Transverse colon (tissue), 4 donors: Measurements from ENCODE around the gene GRAP2. TPM values are rescaled to one million over a fixed set of nuclear protein-coding genes. Genes with fewer than 3 reads are reported as not detected.

Experiments
- DNase-seq: peaks from one replicate; pipeline ENCODE4 v3.0.0-alpha.2; 2019
- H3K27ac ChIP-seq, 4 donors: fragments of 200-600 bp; sonication (generic); 2 replicates each; pipeline ENCODE4 v1.5.1; 2016 to 2018; ENCODE audit warnings: inconsistent platforms in 4 of 4
- H3K27me3 ChIP-seq: fragments of 200-600 bp; sonication (generic); 2 replicates; pipeline ENCODE4 v1.5.1; 2017; ENCODE audit warnings: inconsistent platforms
- H3K36me3 ChIP-seq, 4 donors: fragments of 200-600 bp; sonication (generic); 2 replicates each; pipeline ENCODE4 v1.5.1; 2017 to 2019; ENCODE audit warnings: inconsistent platforms in 4 of 4
- H3K4me1 ChIP-seq, 4 donors: fragments of 200-600 bp; sonication (generic); 2 replicates each; pipeline ENCODE4 v1.5.1; 2017 to 2020; ENCODE audit warnings: inconsistent platforms in 4 of 4
- H3K4me3 ChIP-seq, 4 donors: fragments of 200-600 bp; sonication (generic); 1 replicate in 1 of 4; 2 replicates in 3 of 4; pipeline versions ENCODE4 v1.5.1 to v1.6.1; 2017 to 2019; ENCODE audit warnings: inconsistent platforms in 4 of 4
- H3K9me3 ChIP-seq, 2 donors: fragments of 200-600 bp; sonication (generic); 2 replicates each; pipeline ENCODE4 v1.5.1; 2017 to 2019; ENCODE audit warnings: inconsistent platforms in 2 of 2
- CTCF ChIP-seq, 5 experiments: fragments of 200-600 bp in 3 of 5; fragments of 450-650 bp in 2 of 5; sonication (generic) in 3 of 5; IDR thresholded peaks; 1 replicate in 2 of 5; 2 replicates in 3 of 5; pipeline ENCODE4 v1.5.1; 2016 to 2017; ENCODE audit warnings: antibody characterized with exemption in 5 of 5, inconsistent platforms in 3 of 5, mild to moderate bottlenecking in 2 of 5, moderate library complexity in 1 of 5
- EP300 ChIP-seq: sonication (generic); formaldehyde crosslinking; IDR thresholded peaks from one replicate; pipeline ENCODE4 v1.6.1; 2017; ENCODE audit warnings: antibody characterized with exemption, low read depth
- POLR2A ChIP-seq: fragments of 450-650 bp; IDR thresholded peaks from one replicate; pipeline ENCODE4 v1.6.1; 2016; ENCODE audit warnings: antibody characterized with exemption, mild to moderate bottlenecking, moderate library complexity
- POLR2AphosphoS5 ChIP-seq, 3 donors: sonication (generic); formaldehyde crosslinking; IDR thresholded peaks; one replicate each; pipeline ENCODE4 v1.6.1; 2016; ENCODE audit warnings: antibody characterized with exemption in 3 of 3
- WGBS, 2 donors: methylation state at CpG; one replicate each; pipeline ENCODE4 v1.1.5; 2018; ENCODE audit warnings: low coverage in 1 of 2; 5-methylcytosine and 5-hydroxymethylcytosine counted together
- in situ Hi-C, 4 donors: fragments of 200-750 bp; cut with MboI; loops; one replicate each; pipeline versions ENCODE4 v1.15.0 to v1.15.1; 2017; ENCODE audit warnings: low sequenced_read_pairs in 3 of 4, low pct_ligation_motif_present in 1 of 4, low pct_unique_long_range_greater_than_20kb in 1 of 4
- intact Hi-C: fragments of 100-400 bp; cut with DNase I; formaldehyde crosslinking; loops from one replicate; pipeline ENCODE4 v1.15.1; 2023; ENCODE audit warnings: low total_unique reads
- total RNA-seq, 4 donors: library from RNA; depleted of rRNA; stranded (reverse); fragments of >200 nt; gene quantifications; one replicate each; pipeline ENCODE4 v1.1.0, GENCODE V29; 2016

Gene GRAP2
- total RNA-seq, 4 donors from 2014 or later, result 0.60 to 28.4 (median 4.9) TPM

GRCh38 chr22:40014667-40015248 is 113.9 kb downstream of the GRAP2 start:
- Histone ChIP-seq H3K9me3 (no peaks in the 10 kb centered on the region), H3K4me1 (peaks cover 0 to 43% (median 26%) of the 10 kb centered on the region in 4 donors), H3K36me3 (no peaks in the 10 kb centered on the region), H3K27ac (peak overlapping the region; percentile 69 to 78 (median 72)), H3K4me3 (no peak overlapping the region), H3K27me3 (peaks cover 6% of the 10 kb centered on the region)
- intact Hi-C loops (no loop called here), in situ Hi-C loops (no loop called here)
- WGBS, 2 donors, result 56 to 63% methylated on average over 3 to 5 of the region's 5 CpGs
- TF ChIP-seq POLR2A (no peak), CTCF (IDR thresholded peaks at IDR 0.05) (no peak), POLR2AphosphoS5 (IDR thresholded peaks at IDR 0.05) (peak in 1 of 3 donors; percentile 44)
- DNase-seq, result no peak

- no peaks in the 10 kb centered on the region for H3K9me3 ChIP-seq
- TF ChIP-seq POLR2A, result no peak
- TF ChIP-seq POLR2AphosphoS5 (IDR thresholded peaks at IDR 0.05), result no peak
- TF ChIP-seq EP300, result no peak
- no peak for TF ChIP-seq CTCF (IDR thresholded peaks at IDR 0.05)
- no peaks in the 10 kb centered on the region for H3K27me3 ChIP-seq
- peak overlapping the region; percentile 69 to 78 (median 72) for H3K27ac ChIP-seq
- no peak overlapping the region for H3K4me3 ChIP-seq
- in situ Hi-C loops, result no loop called here
- intact Hi-C loops, result no loop called here
- DNase-seq, result no peak
- no peaks in the 10 kb centered on the region for H3K36me3 ChIP-seq
- WGBS, 2 donors, result 62 to 78% methylated on average over 4 to 10 of the region's 10 CpGs
- H3K4me1 ChIP-seq, result peaks cover 0 to 38% (median 26%) of the 10 kb centered on the region in 4 donors
Measured at GRCh38 chr22:40015358-40015976, 114.6 kb downstream of the GRAP2 start.

GRCh38 chr22:40018051-40018450 is 117.2 kb downstream of the GRAP2 start:
- H3K27me3 ChIP-seq, result no peaks in the 10 kb centered on the region
- intact Hi-C loops, result no loop called here
- no peak for TF ChIP-seq POLR2A
- TF ChIP-seq EP300, result no peak
- TF ChIP-seq POLR2AphosphoS5 (IDR thresholded peaks at IDR 0.05), result no peak
- TF ChIP-seq CTCF (IDR thresholded peaks at IDR 0.05), result no peak
- H3K4me1 ChIP-seq, result peaks cover 0 to 50% (median 27%) of the 10 kb centered on the region in 4 donors
- H3K9me3 ChIP-seq, result no peaks in the 10 kb centered on the region
- WGBS, 2 donors, result 98% methylated on average over 6 of the region's 6 CpGs; no CpG with 5 or more reads in 1 of the 2 donors
- no peak for DNase-seq
- H3K4me3 ChIP-seq, result no peak overlapping the region
- H3K36me3 ChIP-seq, result no peaks in the 10 kb centered on the region
- in situ Hi-C loops, result no loop called here
- H3K27ac ChIP-seq, result no peak overlapping the region

GRCh38 chr22:40019100-40019499 is 118.2 kb downstream of the GRAP2 start:
- Histone ChIP-seq H3K36me3 (no peaks in the 10 kb centered on the region), H3K27me3 (no peaks in the 10 kb centered on the region), H3K4me1 (peaks cover 0 to 52% (median 27%) of the 10 kb centered on the region in 4 donors), H3K27ac (no peak overlapping the region), H3K4me3 (no peak overlapping the region), H3K9me3 (no peaks in the 10 kb centered on the region)
- in situ Hi-C loops, result no loop called here
- WGBS, 2 donors, result 93% methylated on average over 9 of the region's 9 CpGs; no CpG with 5 or more reads in 1 of the 2 donors
- intact Hi-C loops, result no loop called here
- TF ChIP-seq CTCF (IDR thresholded peaks at IDR 0.05) (no peak), POLR2AphosphoS5 (IDR thresholded peaks at IDR 0.05) (no peak), EP300 (no peak), POLR2A (no peak)
- DNase-seq, result no peak
